GM12801 (cell line): ENCODE results near the gene NKD1.

ENCODE experiments used
- CTCF ChIP-seq: IDR thresholded peaks from one replicate; pipeline ENCODE4 v1.5.1; 2011; ENCODE audit warnings: control low read depth; ENCODE audit not compliant: insufficient read length; ENCODE audit errors: extremely low read depth

NKD1 gene

GRCh38 chr16:50534958-50535357 is 13.2 kb upstream of the NKD1 start:
- TF ChIP-seq CTCF: no peak

DNA sequence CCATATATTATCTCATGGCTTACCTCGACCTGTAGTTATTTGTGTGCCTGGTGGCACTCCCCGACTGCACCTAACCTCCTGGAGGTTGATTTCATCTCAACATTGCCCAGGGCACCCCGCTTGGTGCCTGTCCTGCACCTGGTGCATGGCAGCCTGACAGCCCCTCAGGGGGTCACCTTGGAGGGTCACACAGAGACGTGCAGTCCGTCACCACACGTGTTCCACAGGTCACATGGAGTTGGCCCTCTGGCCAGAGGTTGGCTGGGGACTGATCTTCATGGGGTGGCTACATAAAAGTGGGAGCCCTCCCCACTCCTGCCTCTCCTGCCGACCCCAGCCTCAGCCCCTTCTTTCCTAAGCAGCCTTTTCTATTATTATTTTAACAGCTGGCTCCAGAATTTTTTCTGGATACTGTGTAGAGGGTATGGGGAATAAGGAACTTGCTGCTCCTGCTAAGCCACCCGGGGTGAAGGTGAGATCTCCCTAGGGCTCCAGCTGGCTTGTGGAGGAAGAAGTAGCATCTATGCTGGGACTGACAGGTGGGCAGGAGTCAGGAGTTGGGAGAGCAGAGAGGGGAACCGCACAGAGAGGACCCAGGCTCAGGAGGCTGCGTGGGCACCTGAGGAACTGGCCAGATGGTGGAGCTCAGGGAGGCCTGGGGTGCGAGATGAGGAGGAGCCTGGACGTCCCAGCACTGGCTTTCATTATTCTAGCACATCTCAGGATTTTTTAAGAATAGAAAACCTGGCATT is 12.5 kb upstream of the NKD1 start:
- TF ChIP-seq CTCF: no peak

- no peak for TF ChIP-seq CTCF
Observed at GRCh38 chr16:50537533-50538290, 10.5 kb upstream of the NKD1 start.

GRCh38 chr16:50538411-50539052 is 9.7 kb upstream of the NKD1 start:
- no peak for TF ChIP-seq CTCF

GRCh38 chr16:50539053-50539695 is 9.0 kb upstream of the NKD1 start:
- TF ChIP-seq CTCF: no peak

DNA sequence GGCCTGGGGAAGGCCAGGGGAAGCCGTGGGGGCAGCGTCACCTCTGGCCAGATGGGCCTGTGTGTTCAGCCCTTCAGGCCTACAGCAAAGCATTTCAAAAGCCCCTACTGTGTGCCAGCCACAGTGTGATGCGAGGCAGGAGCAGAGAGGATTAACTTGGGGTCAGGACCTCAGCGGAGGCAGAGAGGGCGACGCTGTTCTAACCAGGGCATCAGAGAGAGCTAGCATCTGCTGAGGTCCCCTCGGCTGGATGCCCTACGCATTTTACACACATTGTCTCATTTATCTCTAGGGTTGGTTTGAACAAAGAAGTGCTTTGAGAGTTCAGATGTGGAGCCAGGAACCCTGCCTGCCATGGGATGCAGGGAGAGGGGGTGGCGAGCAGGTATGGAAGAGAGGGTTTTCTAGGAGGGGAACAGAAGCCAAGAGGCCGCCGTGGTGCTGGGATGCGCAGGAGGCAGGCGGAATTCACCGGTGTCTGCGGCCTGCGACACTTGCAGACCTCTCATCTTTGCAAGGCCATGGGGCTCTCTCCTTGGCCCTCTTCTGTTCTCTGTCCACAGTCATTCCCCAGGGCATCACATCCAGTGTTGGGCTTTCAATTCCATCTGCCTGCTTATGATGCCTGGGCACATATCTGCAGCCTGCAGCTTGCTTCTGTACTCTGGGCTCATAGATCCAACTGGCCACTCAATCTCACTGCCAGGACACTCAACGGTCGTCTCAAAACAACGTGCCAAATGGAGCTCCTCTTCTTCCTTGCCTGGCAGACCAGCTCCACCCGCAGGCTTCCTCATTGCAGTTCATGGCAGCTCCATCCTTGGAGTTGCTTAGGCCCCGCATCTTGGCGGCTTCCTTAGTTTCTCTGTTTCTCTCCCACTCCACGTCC is 8.1 kb upstream of the NKD1 start:
- TF ChIP-seq CTCF: no peak
